ENCODE measurements around the gene GSTO2. TPM values are rescaled to one million over a fixed set of nuclear protein-coding genes. Genes with fewer than 3 reads are reported as not detected.

The GSTO2 gene
- total RNA-seq, 2 donors from 2014 or later = 18.1 to 37.3 TPM

DNA sequence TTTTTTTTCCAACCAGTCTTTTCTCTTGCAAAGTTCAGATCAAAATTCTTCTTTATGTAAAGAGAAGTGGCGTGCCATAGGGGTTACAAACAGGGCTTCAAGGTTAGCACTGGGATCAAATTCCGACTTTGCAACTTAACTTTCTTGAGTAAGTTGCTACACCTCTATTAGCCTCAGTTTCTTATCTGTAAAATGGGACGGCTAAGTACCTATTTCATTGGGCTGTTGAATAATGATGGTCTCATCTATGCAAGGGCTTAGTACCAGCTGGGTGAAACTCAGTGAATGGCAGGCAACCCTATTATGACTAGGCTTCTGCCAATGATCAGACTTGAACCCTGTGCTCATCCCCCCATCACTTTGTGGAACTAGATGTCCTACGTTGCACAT lies 35.4 kb downstream of the GSTO2 start:
- H3K27ac ChIP-seq = no peak overlapping the region
- no peak overlapping the region for H3K4me3 ChIP-seq
- no peaks in the 10 kb centered on the region for H3K36me3 ChIP-seq
- no peak for DNase-seq (ENCODE audit: low spot score)
- intact Hi-C loops (cut with DNase I) = no loop called here
- no peaks in the 10 kb centered on the region for H3K9me3 ChIP-seq
- 92% methylated on average over 4 of the region's 4 CpGs for WGBS
- H3K27me3 ChIP-seq (replicated peaks; ENCODE audit: insufficient read depth) = no peaks in the 10 kb centered on the region
- TF ChIP-seq, protein P1, sequence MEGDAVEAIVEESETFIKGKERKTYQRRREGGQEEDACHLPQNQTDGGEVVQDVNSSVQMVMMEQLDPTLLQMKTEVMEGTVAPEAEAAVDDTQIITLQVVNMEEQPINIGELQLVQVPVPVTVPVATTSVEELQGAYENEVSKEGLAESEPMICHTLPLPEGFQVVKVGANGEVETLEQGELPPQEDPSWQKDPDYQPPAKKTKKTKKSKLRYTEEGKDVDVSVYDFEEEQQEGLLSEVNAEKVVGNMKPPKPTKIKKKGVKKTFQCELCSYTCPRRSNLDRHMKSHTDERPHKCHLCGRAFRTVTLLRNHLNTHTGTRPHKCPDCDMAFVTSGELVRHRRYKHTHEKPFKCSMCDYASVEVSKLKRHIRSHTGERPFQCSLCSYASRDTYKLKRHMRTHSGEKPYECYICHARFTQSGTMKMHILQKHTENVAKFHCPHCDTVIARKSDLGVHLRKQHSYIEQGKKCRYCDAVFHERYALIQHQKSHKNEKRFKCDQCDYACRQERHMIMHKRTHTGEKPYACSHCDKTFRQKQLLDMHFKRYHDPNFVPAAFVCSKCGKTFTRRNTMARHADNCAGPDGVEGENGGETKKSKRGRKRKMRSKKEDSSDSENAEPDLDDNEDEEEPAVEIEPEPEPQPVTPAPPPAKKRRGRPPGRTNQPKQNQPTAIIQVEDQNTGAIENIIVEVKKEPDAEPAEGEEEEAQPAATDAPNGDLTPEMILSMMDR (IDR thresholded peaks at IDR 0.05) = no peak
- TF ChIP-seq POLR2AphosphoS5 (IDR thresholded peaks at IDR 0.05) = no peak
- TF ChIP-seq POLR2A (IDR thresholded peaks at IDR 0.05) = no peak
- peaks cover 13% of the 10 kb centered on the region for H3K4me1 ChIP-seq (replicated peaks)

DNA sequence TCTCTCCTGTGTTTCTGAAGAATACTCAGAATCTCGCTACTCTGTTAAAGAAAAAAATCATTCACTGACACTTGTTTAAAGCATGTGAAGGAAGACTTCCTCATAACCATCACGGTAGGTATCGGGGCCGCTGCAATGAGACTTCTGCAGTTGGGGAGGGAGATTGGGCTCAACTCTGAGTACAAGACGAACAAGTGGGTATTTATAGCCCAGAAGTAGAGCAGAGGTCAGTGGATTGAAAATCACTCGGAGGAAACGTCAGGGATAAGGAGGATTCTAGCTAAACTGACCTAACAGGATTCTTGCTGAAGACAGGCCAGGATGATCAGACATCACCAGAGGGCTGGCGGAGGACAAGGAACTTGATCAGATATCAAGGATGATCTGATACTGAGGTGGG lies 35.9 kb downstream of the GSTO2 start:
- Histone ChIP-seq H3K27ac (peak overlapping the region in 1 of 2 donors; percentile 38), H3K36me3 (no peaks in the 10 kb centered on the region), H3K27me3 (replicated peaks; ENCODE audit: insufficient read depth) (no peaks in the 10 kb centered on the region), H3K9me3 (no peaks in the 10 kb centered on the region), H3K4me1 (replicated peaks) (peaks cover 15% of the 10 kb centered on the region), H3K4me3 (no peak overlapping the region)
- intact Hi-C loops (cut with DNase I) = loop anchor here (5.0 kb wide), 1 partner anchor 47 kb away; the partner anchor contains the start of gene CFAP58
- 30% methylated on average over 8 of the region's 8 CpGs for WGBS
- DNase-seq (ENCODE audit: low spot score) = no peak
- no peak for TF ChIP-seq POLR2AphosphoS5 (IDR thresholded peaks at IDR 0.05)
- no peak for TF ChIP-seq POLR2A (IDR thresholded peaks at IDR 0.05)
- TF ChIP-seq, protein P1 (IDR thresholded peaks at IDR 0.05) = no peak

GRCh38 chr10:104306897-104307296 lies 37.9 kb downstream of the GSTO2 start:
- Histone ChIP-seq H3K9me3 (no peaks in the 10 kb centered on the region), H3K27me3 (replicated peaks; ENCODE audit: insufficient read depth) (no peaks in the 10 kb centered on the region), H3K36me3 (no peaks in the 10 kb centered on the region), H3K27ac (no peak overlapping the region), H3K4me3 (no peak overlapping the region), H3K4me1 (replicated peaks) (peaks cover 12% of the 10 kb centered on the region)
- no peak for DNase-seq (ENCODE audit: low spot score)
- 71% methylated on average over 3 of the region's 3 CpGs for WGBS
- intact Hi-C loops (cut with DNase I) = loop anchor here (5.0 kb wide), 1 partner anchor 45 kb away; the partner anchor contains the start of gene CFAP58
- TF ChIP-seq POLR2A (IDR thresholded peaks at IDR 0.05) (no peak), POLR2AphosphoS5 (IDR thresholded peaks at IDR 0.05) (no peak)
- TF ChIP-seq, protein P1 (IDR thresholded peaks at IDR 0.05) = no peak

DNA sequence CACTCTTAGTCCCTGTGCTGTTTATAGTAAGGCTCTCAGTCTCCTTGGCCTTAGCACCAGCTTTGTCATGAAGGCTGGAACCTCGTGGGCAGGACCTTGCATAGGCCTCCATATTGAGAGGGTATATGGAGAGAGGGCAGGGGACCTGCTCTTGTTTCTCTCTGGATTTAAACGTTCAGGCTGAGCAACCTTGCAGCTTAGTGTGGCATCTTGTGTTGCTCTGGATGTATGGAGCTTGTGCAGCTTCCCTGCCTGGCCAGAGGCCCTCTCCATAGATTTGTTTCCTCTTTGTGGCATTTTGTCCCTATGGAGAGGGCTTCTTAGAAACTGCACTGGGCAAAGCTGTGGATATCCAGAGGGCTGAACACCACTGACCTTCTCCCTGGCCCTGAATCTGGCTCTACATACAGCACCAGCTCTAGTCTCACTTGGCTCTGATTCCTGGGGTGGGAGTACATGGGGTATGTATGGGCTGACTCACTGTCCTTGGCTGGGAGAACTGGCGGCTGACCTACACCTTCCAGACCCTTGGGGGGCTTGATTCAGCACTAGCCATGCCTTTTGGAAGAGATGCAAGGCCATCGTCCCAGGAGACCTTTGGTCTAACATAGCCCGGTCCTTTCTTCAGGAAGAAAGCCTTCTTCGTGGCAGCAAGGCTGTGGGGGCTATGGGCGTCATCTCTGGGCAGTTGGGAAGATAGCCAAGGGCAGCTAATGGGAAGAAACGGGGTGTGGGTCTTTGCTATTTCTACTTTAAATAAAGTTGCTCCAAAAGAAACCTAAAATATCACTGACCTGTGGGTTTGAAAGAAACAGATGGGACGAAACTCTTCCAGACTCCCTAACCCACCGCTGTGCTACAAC lies 38.8 kb downstream of the GSTO2 start:
- Histone ChIP-seq H3K4me1 (replicated peaks) (peaks cover 12% of the 10 kb centered on the region), H3K27ac (no peak overlapping the region), H3K4me3 (no peak overlapping the region), H3K9me3 (no peaks in the 10 kb centered on the region), H3K27me3 (replicated peaks; ENCODE audit: insufficient read depth) (no peaks in the 10 kb centered on the region), H3K36me3 (no peaks in the 10 kb centered on the region)
- no peak for DNase-seq (ENCODE audit: low spot score)
- TF ChIP-seq POLR2AphosphoS5 (IDR thresholded peaks at IDR 0.05) (no peak), POLR2A (IDR thresholded peaks at IDR 0.05) (no peak)
- TF ChIP-seq, protein P1 (IDR thresholded peaks at IDR 0.05) = no peak
- intact Hi-C loops (cut with DNase I) = loop anchor here (5.0 kb wide), 1 partner anchor 44 kb away; the partner anchor contains the start of gene CFAP58
- WGBS = 70% methylated on average over 10 of the region's 10 CpGs

Measured in prostate gland (tissue), 2 donors.